GM12878 (cell line): ENCODE measurements around the gene ARHGEF26.

Experiments
- BRCA1 ChIP-seq: IDR thresholded peaks from 2 replicates; pipeline ENCODE4 v1.6.1; 2011; ENCODE audit warnings: low read depth, low read length, improper control_type of control experiment
- CTCF ChIP-seq, 3 experiments: IDR thresholded peaks in 2 of 3; conservative IDR thresholded peaks in 1 of 3; 2 replicates each; pipeline ENCODE4 v1.5.1; 2011; ENCODE audit warnings: low read depth in 3 of 3, low read length in 3 of 3, mild to moderate bottlenecking in 3 of 3, control low read depth in 2 of 3, moderate library complexity in 2 of 3, inconsistent platforms in 1 of 3, mixed read lengths in 1 of 3; ENCODE audit not compliant: control insufficient read depth in 2 of 3, insufficient read depth in 1 of 3; ENCODE audit errors: extremely low read depth in 1 of 3
- E2F4 ChIP-seq: IDR thresholded peaks from 2 replicates; pipeline ENCODE4 v1.6.1; 2012; ENCODE audit warnings: low read depth, low read length, improper control_type of control experiment
- GATAD2B ChIP-seq: fragments of 450-650 bp; conservative IDR thresholded peaks from 2 replicates; pipeline ENCODE4 v1.6.1; 2017; ENCODE audit warnings: low read depth, mild to moderate bottlenecking, moderate library complexity
- HDAC2 ChIP-seq: fragments of 200-600 bp; sonication (generic); IDR thresholded peaks from 2 replicates; pipeline ENCODE4 v1.6.1; 2017
- IRF3 ChIP-seq: fragments of 450-650 bp; IDR thresholded peaks from 2 replicates; pipeline ENCODE4 v1.6.1; 2014; ENCODE audit warnings: mild to moderate bottlenecking
- KAT2A ChIP-seq: conservative IDR thresholded peaks from 2 replicates; pipeline ENCODE4 v1.6.1; 2011; ENCODE audit warnings: low read depth, low read length; ENCODE audit not compliant: control insufficient read depth
- POLR2A ChIP-seq: IDR thresholded peaks from 2 replicates; pipeline ENCODE4 v1.6.1; 2011; ENCODE audit warnings: low read depth, mild to moderate bottlenecking, low read length
- RAD21 ChIP-seq: IDR thresholded peaks from 2 replicates; pipeline ENCODE4 v1.6.1; 2011; ENCODE audit warnings: mild to moderate bottlenecking, low read depth, low read length, moderate library complexity; ENCODE audit not compliant: insufficient read depth
- SIN3A ChIP-seq: IDR thresholded peaks from 2 replicates; pipeline ENCODE4 v1.6.1; 2012; ENCODE audit warnings: low read depth, low read length, improper control_type of control experiment
- SPI1 ChIP-seq: IDR thresholded peaks from 2 replicates; pipeline ENCODE4 v1.6.1; 2011; ENCODE audit warnings: low read depth, mild to moderate bottlenecking, low read length, moderate library complexity, borderline replicate concordance; ENCODE audit not compliant: insufficient read depth
- ZBTB33 ChIP-seq: fragments of 450-650 bp; IDR thresholded peaks from 2 replicates; pipeline ENCODE4 v1.6.1; 2017; ENCODE audit warnings: mild to moderate bottlenecking
- ZNF687 ChIP-seq: fragments of 450-650 bp; IDR thresholded peaks from 2 replicates; pipeline ENCODE4 v1.6.1; 2017; ENCODE audit warnings: mild to moderate bottlenecking, moderate library complexity

DNA sequence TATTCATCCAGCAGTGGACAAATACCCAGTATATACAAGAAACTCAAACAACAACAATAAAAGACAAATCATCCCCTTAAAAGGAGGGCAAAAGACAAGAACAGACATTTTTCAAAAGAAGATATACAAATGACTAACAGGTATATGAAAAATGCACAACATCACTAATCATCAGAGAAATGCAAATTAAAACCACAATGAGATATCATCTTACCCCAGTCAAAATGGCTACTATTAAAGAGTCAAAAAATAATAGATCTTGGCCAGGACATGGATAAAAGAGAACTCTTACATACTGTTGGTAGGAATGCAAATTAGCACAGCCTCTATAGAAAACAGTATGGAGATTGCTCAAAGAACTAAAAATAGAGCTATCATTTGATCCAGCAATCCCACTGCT, 186.2 kb downstream of the ARHGEF26 start:
- TF ChIP-seq HDAC2 (no peak), KAT2A (no peak), ZNF687 (no peak), SPI1 (no peak), IRF3 (no peak), ZBTB33 (no peak), SIN3A (no peak), GATAD2B (no peak), CTCF (IDR thresholded peaks at IDR 0.05 in 2 of 3, conservative IDR thresholded peaks at IDR 0.05 in 1 of 3; ENCODE audit: control insufficient read depth in 2 of 3, extremely low read depth in 1 of 3, insufficient read depth in 1 of 3, low read depth in 3 of 3, low read length in 3 of 3) (no peak), RAD21 (no peak), BRCA1 (no peak), POLR2A (no peak), E2F4 (no peak)
